ENCODE data around the gene EMC1.
"Not testable (repeated sequence)": the region's sequence is repeated elsewhere in the genome, so short reads cannot be mapped to it uniquely, and the experiment has no call there.

EMC1 gene

GRCh38 chr1:19216585-19216984 is 34.7 kb downstream of the EMC1 start:
- not testable (repeated sequence) for DNase-seq (ENCODE audit: low read depth)

GRCh38 chr1:19213580-19213979 is 37.7 kb downstream of the EMC1 start:
- no peak for DNase-seq (ENCODE audit: low read depth)

- no peak for DNase-seq (ENCODE audit: low read depth)
Observed at GRCh38 chr1:19212167-19212566, 39.2 kb downstream of the EMC1 start.

- DNase-seq (ENCODE audit: low read depth) = no peak
Observed at GRCh38 chr1:19210772-19211549, 40.4 kb downstream of the EMC1 start.

- DNase-seq (ENCODE audit: low read depth) = peak; percentile 96
Observed at GRCh38 chr1:19209990-19210771, 41.1 kb downstream of the EMC1 start, which contains the start of gene UBR4. TSS of gene UBR4 (minus strand) at chr1:19210266. CDS start at chr1:19210248, 18 bp downstream.

GRCh38 chr1:19209439-19209989 is 41.8 kb downstream of the EMC1 start:
- no peak for DNase-seq (ENCODE audit: low read depth)

- no peak for DNase-seq (ENCODE audit: low read depth)
Observed at GRCh38 chr1:19208710-19209438, 42.5 kb downstream of the EMC1 start.

GRCh38 chr1:19206947-19207346 is 44.4 kb downstream of the EMC1 start:
- DNase-seq (ENCODE audit: low read depth) = no peak

- no peak for DNase-seq (ENCODE audit: low read depth)
Observed at GRCh38 chr1:19205845-19206244, 45.5 kb downstream of the EMC1 start.

GRCh38 chr1:19205403-19205802 is 45.9 kb downstream of the EMC1 start:
- no peak for DNase-seq (ENCODE audit: low read depth)

GRCh38 chr1:19204446-19205266 is 46.7 kb downstream of the EMC1 start:
- no peak for DNase-seq (ENCODE audit: low read depth)

- no peak for DNase-seq (ENCODE audit: low read depth)
Observed at GRCh38 chr1:19203440-19203839, 47.9 kb downstream of the EMC1 start.

GRCh38 chr1:19202396-19202795 is 48.9 kb downstream of the EMC1 start:
- DNase-seq (ENCODE audit: low read depth) = no peak

GRCh38 chr1:19199969-19200604 is 51.2 kb downstream of the EMC1 start:
- DNase-seq (ENCODE audit: low read depth) = no peak

GRCh38 chr1:19199329-19199968 is 51.9 kb downstream of the EMC1 start:
- no peak for DNase-seq (ENCODE audit: low read depth)

GRCh38 chr1:19198820-19199219 is 52.5 kb downstream of the EMC1 start:
- no peak for DNase-seq (ENCODE audit: low read depth)

GRCh38 chr1:19197845-19198244 is 53.5 kb downstream of the EMC1 start:
- DNase-seq (ENCODE audit: low read depth) = no peak

- DNase-seq (ENCODE audit: low read depth) = no peak
Observed at GRCh38 chr1:19196331-19196730, 55.0 kb downstream of the EMC1 start.

- no peak for DNase-seq (ENCODE audit: low read depth)
Observed at GRCh38 chr1:19193004-19193403, 58.3 kb downstream of the EMC1 start.

GRCh38 chr1:19191811-19192210 is 59.5 kb downstream of the EMC1 start:
- no peak for DNase-seq (ENCODE audit: low read depth)
